Midbrain (tissue), 1 donor: Measurements from ENCODE around the gene SH3BP2.

Experiments
- DNase-seq: peaks from one replicate; lab custom pipeline; 2025; lab: John Stamatoyannopoulos, UW

Gene SH3BP2

DNA sequence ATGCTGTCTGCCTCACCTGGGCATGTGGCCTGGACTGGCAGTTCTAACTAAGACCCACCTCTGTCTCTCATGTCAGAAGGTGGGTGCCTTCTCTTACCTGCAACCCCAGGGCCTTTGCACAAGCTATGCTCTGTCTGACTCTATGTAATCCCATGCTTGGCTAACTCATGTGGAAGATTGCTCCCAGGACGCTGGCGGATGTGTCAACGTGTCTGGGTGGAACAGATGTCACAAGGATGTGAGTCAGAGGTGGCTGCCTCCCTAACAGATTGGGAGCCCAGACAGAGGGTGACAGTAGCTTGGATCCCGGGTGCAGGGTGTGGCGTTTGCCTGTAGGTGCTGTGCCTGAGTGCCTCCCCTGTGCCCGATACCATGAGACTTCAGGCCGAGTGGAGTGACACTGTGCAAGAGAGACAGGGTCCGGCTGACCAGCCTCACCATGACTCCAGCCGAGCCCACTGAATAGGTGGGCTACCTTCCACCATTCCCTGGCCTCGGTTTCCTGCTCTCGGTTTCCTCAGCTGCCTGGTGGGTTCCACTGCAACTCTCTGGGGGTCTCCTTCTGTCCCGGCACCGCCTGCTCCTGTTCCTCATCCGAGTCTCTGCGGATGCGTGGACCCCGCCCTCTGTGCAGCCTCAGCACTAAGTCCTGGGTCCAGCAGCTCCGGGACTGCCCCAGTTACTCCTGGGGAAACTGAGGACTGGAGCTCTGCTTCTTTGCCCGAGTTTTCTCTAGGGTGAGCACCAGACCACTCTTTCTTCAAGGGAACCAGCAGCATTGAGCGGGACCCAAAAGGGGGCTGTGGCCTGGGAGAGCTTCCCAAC lies 11.0 kb downstream of the SH3BP2 start:
- DNase-seq = no peak

GRCh38 chr4:2804449-2804972 lies 11.6 kb downstream of the SH3BP2 start:
- no peak for DNase-seq

DNA sequence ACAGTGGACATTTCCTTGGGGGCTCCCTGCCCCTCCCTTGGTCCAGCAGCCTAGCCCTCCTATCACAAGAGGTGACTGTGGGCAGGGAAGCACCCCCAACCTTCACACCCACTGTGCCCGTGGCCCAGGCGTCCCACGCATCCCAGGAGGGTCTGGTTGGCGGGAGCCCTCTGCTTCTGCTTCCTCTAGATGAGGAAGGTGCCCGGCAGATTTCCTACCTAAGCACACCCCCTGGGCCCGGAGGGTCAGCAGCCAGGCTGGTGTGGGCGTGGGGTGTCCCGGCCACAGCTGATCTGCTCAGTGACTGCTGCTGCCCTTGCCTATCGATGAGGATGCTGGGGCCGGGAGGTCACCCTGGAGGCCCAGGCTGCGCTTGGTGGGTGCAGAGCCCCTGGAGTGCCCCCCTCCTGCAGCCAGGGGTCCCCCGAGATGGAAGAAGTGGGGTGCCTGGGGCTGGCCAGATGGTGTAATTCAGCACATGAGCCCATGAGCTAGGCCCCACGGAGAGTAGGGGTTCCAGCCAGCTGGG lies 12.2 kb downstream of the SH3BP2 start:
- DNase-seq = no peak

- DNase-seq = no peak
These were observed 13.0 kb downstream of the SH3BP2 start for GRCh38 chr4:2805712-2806389.

GRCh38 chr4:2806390-2807355 lies 13.8 kb downstream of the SH3BP2 start:
- peak; percentile 45 for DNase-seq

- DNase-seq = no peak
These were observed 14.7 kb downstream of the SH3BP2 start for GRCh38 chr4:2807571-2807970.

- DNase-seq = no peak
These were observed 15.1 kb downstream of the SH3BP2 start for GRCh38 chr4:2808001-2808400.

DNA sequence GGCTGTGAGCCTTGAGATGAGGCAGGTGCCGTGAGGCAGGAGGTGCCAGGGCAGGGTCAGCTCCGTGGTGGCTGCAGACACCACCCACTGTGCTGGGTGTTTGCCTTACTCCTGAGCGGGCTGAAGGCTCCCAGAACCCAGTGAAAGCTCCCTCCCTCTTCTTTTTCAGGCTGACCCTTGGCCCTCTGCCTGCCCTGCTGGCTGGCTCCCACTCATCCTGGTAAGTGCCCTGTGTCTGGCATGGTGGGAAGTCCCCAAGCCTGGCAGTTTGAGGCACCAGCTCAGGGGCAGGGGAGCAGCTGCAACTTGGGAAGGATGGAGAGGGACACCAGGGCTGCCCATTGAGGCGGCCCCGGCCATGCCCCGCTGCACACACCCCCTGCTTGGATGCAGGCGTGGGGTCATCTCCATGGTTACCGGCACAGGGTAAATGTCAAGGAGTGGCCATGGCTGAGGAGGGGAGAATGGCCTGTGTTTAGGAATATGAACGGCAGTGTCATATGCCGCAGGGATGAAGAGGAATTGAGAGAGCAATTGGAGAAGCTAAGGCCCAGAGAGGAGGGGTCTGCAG lies 16.8 kb downstream of the SH3BP2 start:
- peak; percentile 17 for DNase-seq

DNA sequence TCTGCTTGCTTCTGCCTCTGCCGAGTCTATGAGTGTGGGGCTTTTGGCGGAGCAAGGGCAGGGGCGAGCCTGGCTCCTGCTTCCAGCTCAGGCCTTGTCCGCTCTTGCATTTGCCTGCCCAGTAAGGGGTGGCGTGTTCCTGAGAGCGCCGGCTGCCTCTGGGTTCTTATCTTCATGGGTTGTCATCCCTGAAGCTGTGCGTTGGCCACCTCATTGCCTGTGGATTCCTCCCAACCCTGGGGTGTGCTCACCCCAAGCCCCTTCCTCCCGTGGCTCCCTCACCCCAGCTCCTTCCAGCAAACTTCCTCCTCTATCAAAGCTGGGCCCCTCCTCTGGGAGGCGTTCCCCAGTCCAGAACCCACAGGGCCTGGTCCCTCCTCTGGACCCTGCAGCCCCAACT lies 17.5 kb downstream of the SH3BP2 start:
- no peak for DNase-seq

DNA sequence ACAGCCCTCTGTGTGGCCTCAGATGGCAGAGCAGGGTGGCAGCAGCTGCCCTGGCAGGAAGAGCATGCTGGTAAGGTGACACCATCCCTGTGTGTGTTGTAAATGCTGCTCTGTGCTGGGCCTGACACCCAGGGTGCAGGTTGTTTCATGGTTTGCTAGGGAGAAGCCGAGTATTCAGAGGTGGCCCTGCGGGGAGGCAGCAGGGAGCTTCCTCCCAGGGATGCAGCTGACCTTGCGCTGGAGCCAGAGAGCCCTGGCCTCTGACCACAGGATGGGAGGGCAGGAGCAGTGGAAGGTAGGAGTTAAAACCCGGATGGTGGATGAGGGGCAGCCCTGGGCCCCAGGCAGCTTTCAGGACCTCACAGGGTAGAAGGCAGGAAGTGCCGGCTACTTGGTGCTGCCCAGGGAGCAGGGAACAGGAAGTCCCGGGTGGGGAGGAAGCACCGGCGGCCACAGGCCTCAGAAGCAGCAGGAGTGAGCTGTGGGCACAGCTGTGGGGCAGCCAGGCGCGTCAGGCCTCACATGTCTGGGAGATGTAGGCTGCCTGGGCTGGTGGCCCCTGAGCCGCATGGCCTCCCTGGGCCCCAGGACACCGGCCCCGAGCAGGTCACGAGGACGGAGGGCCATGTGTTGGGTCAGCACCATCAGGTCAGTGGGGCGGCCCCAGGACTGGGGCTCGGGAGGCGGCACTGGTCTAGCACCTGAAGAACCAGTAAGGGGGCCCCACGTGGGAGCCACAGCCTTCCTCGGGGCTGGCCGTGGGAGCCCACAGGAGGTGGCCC lies 19.1 kb downstream of the SH3BP2 start:
- DNase-seq = peak; percentile 38

GRCh38 chr4:2812612-2813354 lies 19.9 kb downstream of the SH3BP2 start:
- no peak for DNase-seq

- no peak for DNase-seq
These were observed 20.8 kb downstream of the SH3BP2 start for GRCh38 chr4:2813446-2814405.

- DNase-seq = no peak
These were observed 21.9 kb downstream of the SH3BP2 start for GRCh38 chr4:2814627-2815270.

DNA sequence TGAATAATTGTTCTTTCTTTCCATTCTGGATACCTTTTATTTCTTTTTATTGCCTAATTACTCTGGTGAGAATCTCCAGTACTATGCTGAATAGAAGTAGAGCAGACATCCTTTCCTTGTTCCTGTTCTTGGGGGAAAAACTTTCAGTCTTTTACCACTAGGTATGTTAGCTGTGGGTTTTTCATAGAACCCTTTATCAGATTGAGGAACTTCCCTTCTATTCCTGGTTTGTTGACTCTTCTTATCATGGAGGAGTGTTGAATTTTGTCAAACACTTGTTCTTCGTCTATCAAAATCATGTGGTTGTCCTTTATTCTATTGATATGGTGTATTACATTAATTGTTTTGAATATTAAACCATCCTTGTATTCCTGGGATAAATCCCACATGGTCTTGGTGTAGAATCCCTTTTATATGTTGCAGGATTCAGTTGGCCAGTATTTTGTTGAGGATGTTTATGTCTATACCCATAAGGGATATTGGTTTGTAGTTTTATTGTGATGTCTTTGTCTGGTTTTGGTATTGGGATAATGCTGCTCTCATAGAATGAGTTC lies 23.6 kb downstream of the SH3BP2 start:
- no peak for DNase-seq

- DNase-seq = no peak
These were observed 24.3 kb downstream of the SH3BP2 start for GRCh38 chr4:2817137-2817536.

DNA sequence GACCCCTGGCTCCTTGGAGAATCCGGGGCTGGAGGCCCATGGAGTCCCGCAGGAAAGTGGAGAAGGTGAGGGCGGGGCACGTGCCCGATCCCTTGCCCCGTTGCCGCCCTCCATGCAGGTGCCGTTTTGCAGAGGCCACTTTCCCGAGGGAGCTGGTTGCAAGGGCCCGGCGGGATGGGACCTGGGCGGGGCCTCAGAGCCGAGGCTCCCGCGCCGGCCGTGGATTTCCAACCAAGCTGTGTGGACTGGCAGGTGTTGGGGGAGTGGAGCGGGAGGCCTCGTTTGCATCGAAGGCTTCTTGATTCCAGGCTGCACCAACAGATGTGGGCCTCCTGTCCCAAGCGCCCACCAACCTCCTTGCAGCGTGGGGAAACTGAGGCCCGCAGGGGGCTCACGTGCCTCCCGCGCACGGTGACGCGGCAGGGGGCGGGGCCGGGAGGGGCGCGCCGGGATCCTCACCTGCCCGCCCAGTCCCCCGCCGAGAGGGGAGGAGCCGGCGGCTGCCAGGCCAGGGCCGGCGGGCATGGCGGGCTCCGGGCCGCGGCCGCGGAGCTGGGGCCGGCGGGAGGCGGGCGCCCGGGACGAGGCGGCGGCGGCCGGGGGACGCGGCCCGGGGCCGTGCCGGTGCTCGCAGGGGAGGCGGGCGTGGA lies 24.9 kb downstream of the SH3BP2 start:
- no peak for DNase-seq

DNA sequence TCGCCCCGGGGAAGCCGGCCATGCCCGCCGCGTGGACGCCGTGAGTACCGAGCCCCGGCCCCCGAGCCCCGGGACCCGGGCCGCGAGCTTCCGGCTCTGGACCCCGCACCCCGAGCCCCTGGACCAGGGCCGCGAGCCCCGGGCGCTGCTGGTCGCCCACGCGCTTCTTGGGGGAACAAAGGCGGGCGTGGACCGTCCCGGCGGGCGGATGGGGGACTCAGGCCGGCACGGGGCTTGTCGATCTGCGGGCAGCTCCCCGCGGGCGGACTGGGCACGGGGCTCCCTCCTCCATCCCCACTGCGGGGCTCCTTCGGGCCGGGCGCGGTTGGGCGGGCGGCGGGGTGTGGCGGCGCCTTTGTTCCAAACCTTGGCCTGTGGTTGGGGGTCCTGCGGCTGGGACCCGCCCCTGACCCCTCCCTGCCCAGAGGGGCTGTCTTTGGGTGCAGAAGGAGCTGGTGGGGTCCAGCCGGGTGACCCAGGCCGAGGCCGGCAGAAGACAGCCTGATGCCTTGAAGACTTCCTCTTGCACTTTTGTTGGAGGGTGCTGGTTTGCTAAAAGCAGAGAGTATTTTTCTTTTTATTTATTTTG lies 25.6 kb downstream of the SH3BP2 start:
- no peak for DNase-seq
